Neural cell (in vitro differentiated cells): Measurements from ENCODE around the gene SPATA45. TPM values are rescaled to one million over a fixed set of nuclear protein-coding genes. Genes with fewer than 3 reads are reported as not detected.

Experiments used
- H2AFZ ChIP-seq: fragments of 200-600, 300-800 bp; sonication (generic), shearing (Covaris generic); 2 replicates; pipeline ENCODE4 v1.6.0; 2014; ENCODE audit warnings: low read depth, mild to moderate bottlenecking, antibody characterized with exemption, low read length, moderate library complexity
- H3F3A ChIP-seq: fragments of 200-600 bp; shearing (Covaris generic); 2 replicates; pipeline ENCODE4 v1.6.1; 2016; ENCODE audit warnings: mild to moderate bottlenecking, moderate library complexity, mixed read lengths, antibody characterized with exemption, low read length; ENCODE audit not compliant: insufficient read depth, poor library complexity, severe bottlenecking
- H3K27ac ChIP-seq: fragments of 200-600, 300-800 bp; sonication (generic), shearing (Covaris generic); 2 replicates; pipeline ENCODE4 v1.5.1; 2014; ENCODE audit warnings: mild to moderate bottlenecking, low read length, moderate library complexity
- H3K27me3 ChIP-seq: fragments of 300-800, 200-600 bp; sonication (generic), shearing (Covaris generic); 2 replicates; pipeline ENCODE4 v1.6.0; 2014; ENCODE audit warnings: mild to moderate bottlenecking, low read depth, low read length, moderate library complexity; ENCODE audit not compliant: insufficient read depth
- H3K36me3 ChIP-seq: fragments of 300-800, 200-600 bp; sonication (generic), shearing (Covaris generic); 2 replicates; pipeline ENCODE4 v1.5.1; 2014; ENCODE audit warnings: mild to moderate bottlenecking, antibody characterized with exemption, low read length, moderate library complexity; ENCODE audit not compliant: insufficient read depth
- H3K4me2 ChIP-seq: fragments of 300-800, 200-600 bp; sonication (generic), shearing (Covaris generic); 2 replicates; pipeline ENCODE4 v1.6.0; 2014; ENCODE audit warnings: mild to moderate bottlenecking, low read length
- H3K4me3 ChIP-seq: fragments of 300-800, 200-600 bp; sonication (generic), shearing (Covaris generic); 2 replicates; pipeline ENCODE4 v1.5.1; 2014; ENCODE audit warnings: mild to moderate bottlenecking, low read length, moderate library complexity
- H3K79me2 ChIP-seq: fragments of 200-600 bp; shearing (Covaris generic); replicated peaks from 2 replicates; pipeline ENCODE4 v1.6.0; 2014; ENCODE audit warnings: mild to moderate bottlenecking, low read length, moderate library complexity; ENCODE audit not compliant: insufficient read depth
- H3K9ac ChIP-seq: fragments of 300-800, 200-600 bp; sonication (generic), shearing (Covaris generic); 2 replicates; pipeline ENCODE4 v1.6.1; 2016; ENCODE audit warnings: mild to moderate bottlenecking, low read length, mixed read lengths
- H3K9me2 ChIP-seq: fragments of 200-600 bp; shearing (Covaris generic); 2 replicates; pipeline ENCODE4 v1.6.1; 2016; ENCODE audit warnings: mild to moderate bottlenecking, low read length, mixed read lengths; ENCODE audit not compliant: insufficient read depth
- H3K9me3 ChIP-seq: fragments of 200-600, 300-800 bp; sonication (generic), shearing (Covaris generic); 2 replicates; pipeline ENCODE4 v1.6.1; 2016; ENCODE audit warnings: mild to moderate bottlenecking, mixed run types, low read length, moderate library complexity, mixed read lengths
- H4K20me1 ChIP-seq: fragments of 200-600 bp; shearing (Covaris generic); 2 replicates; pipeline ENCODE4 v1.6.1; 2016; ENCODE audit warnings: mild to moderate bottlenecking, mixed run types; ENCODE audit not compliant: insufficient read depth
- EP300 ChIP-seq: fragments of 450-650 bp; conservative IDR thresholded peaks from 2 replicates; pipeline ENCODE4 v1.6.1; 2014; ENCODE audit warnings: antibody characterized with exemption, mild to moderate bottlenecking, moderate library complexity; ENCODE audit not compliant: poor library complexity, severe bottlenecking
- EZH2 ChIP-seq: fragments of 200-600, 300-800 bp; shearing (Covaris generic), sonication (generic); IDR thresholded peaks from 2 replicates; pipeline ENCODE4 v1.6.1; 2014; ENCODE audit warnings: antibody characterized with exemption, low read length, borderline replicate concordance, mild to moderate bottlenecking; ENCODE audit not compliant: insufficient read depth, poor library complexity, severe bottlenecking
- MXI1 ChIP-seq: fragments of 450-650 bp; conservative IDR thresholded peaks from 2 replicates; pipeline ENCODE4 v1.6.1; 2014; ENCODE audit warnings: antibody characterized with exemption, mild to moderate bottlenecking; ENCODE audit not compliant: poor library complexity, severe bottlenecking
- POLR2AphosphoS5 ChIP-seq: IDR thresholded peaks from 2 replicates; pipeline ENCODE4 v1.6.1; 2012
- RAD21 ChIP-seq: fragments of 450-650 bp; conservative IDR thresholded peaks from 2 replicates; pipeline ENCODE4 v1.6.1; 2014; ENCODE audit warnings: antibody characterized with exemption, mild to moderate bottlenecking, moderate library complexity
- SMC3 ChIP-seq: fragments of 450-650 bp; conservative IDR thresholded peaks from 2 replicates; pipeline ENCODE4 v1.6.1; 2014; ENCODE audit warnings: antibody characterized with exemption, mild to moderate bottlenecking, moderate library complexity; ENCODE audit not compliant: poor library complexity
- TAF1 ChIP-seq: IDR thresholded peaks from 2 replicates; pipeline ENCODE4 v1.6.1; 2012; ENCODE audit warnings: low read depth
- polyA plus RNA-seq: library from polyadenylated mRNA; depleted of rRNA; stranded (reverse); fragments of >200 nt; gene quantifications from 2 replicates; pipeline ENCODE4 v1.2.3, GENCODE V29; 2014
- TF ChIP-seq, protein P1 (sequence below): fragments of 450-650 bp; IDR thresholded peaks from 2 replicates; pipeline ENCODE4 v1.5.1; 2014; ENCODE audit warnings: antibody characterized with exemption, mild to moderate bottlenecking, moderate library complexity; ENCODE audit not compliant: poor library complexity, severe bottlenecking
- TF ChIP-seq, protein P2 (sequence below): IDR thresholded peaks from 2 replicates; pipeline ENCODE4 v1.6.1; 2012; ENCODE audit warnings: borderline replicate concordance

SPATA45 gene
- polyA plus RNA-seq, 1 donor from 2014 or later, result not detected

DNA sequence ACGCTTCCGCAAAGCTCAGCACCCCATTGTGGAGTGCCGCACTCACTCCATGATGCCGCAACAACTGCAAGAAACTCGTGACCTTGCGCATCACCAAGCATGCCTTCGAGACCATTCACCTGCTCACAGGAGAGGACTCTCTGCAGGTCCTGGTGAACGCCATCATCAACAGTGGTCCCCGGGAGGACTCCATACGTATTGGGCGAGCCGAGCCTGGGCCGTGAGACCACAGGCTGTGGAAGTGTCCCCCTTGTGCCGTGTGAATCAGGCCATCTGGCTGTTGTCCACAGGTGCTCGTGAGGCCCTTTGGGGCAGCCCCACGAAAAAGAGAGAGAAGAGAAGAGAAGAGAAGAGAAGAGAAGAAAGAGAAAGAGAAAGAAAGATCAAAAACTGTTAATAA lies 23.2 kb downstream of the SPATA45 start:
- no peaks in the 10 kb centered on the region for H3K79me2 ChIP-seq
- no peak overlapping the region for H2AFZ ChIP-seq
- H3K4me2 ChIP-seq, result no peak overlapping the region
- no peak overlapping the region for H3K4me3 ChIP-seq
- H4K20me1 ChIP-seq, result no peaks in the 10 kb centered on the region
- no peaks in the 10 kb centered on the region for H3K9me3 ChIP-seq
- no peaks in the 10 kb centered on the region for H3K27me3 ChIP-seq
- no peaks in the 10 kb centered on the region for H3K9me2 ChIP-seq
- H3K27ac ChIP-seq, result no peak overlapping the region
- TF ChIP-seq EZH2 (no peak), TAF1 (no peak), MXI1 (no peak)
- no peaks in the 10 kb centered on the region for H3F3A ChIP-seq
- no peaks in the 10 kb centered on the region for H3K36me3 ChIP-seq
- no peak overlapping the region for H3K9ac ChIP-seq

DNA sequence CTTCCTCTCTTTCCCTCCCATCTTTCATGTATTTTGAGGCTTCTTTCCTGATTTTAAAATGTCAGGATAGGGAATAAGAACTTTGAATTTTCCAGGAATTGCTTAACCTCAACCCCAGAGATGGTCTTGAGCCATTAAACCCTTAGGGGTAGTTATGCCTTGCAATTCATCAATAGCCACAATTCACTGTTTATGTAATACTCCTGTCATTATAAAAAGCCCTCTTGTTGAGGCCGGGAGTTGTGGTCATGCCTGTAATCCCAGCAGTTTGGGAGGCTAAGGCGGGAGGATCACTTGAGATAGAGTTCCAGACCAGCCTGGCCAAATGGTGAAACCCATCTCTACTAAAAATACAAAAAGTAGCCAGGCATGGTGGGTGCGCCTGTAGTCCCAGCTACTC lies 24.5 kb downstream of the SPATA45 start:
- no peaks in the 10 kb centered on the region for H3K79me2 ChIP-seq
- H3F3A ChIP-seq, result no peaks in the 10 kb centered on the region
- no peak for TF ChIP-seq RAD21
- TF ChIP-seq SMC3, result no peak
- TF ChIP-seq MXI1, result no peak
- TF ChIP-seq, protein P1, sequence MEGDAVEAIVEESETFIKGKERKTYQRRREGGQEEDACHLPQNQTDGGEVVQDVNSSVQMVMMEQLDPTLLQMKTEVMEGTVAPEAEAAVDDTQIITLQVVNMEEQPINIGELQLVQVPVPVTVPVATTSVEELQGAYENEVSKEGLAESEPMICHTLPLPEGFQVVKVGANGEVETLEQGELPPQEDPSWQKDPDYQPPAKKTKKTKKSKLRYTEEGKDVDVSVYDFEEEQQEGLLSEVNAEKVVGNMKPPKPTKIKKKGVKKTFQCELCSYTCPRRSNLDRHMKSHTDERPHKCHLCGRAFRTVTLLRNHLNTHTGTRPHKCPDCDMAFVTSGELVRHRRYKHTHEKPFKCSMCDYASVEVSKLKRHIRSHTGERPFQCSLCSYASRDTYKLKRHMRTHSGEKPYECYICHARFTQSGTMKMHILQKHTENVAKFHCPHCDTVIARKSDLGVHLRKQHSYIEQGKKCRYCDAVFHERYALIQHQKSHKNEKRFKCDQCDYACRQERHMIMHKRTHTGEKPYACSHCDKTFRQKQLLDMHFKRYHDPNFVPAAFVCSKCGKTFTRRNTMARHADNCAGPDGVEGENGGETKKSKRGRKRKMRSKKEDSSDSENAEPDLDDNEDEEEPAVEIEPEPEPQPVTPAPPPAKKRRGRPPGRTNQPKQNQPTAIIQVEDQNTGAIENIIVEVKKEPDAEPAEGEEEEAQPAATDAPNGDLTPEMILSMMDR, result no peak
- TF ChIP-seq TAF1, result no peak
- TF ChIP-seq POLR2AphosphoS5, result no peak
- TF ChIP-seq EP300, result no peak
- no peak for TF ChIP-seq EZH2
- TF ChIP-seq, protein P2, sequence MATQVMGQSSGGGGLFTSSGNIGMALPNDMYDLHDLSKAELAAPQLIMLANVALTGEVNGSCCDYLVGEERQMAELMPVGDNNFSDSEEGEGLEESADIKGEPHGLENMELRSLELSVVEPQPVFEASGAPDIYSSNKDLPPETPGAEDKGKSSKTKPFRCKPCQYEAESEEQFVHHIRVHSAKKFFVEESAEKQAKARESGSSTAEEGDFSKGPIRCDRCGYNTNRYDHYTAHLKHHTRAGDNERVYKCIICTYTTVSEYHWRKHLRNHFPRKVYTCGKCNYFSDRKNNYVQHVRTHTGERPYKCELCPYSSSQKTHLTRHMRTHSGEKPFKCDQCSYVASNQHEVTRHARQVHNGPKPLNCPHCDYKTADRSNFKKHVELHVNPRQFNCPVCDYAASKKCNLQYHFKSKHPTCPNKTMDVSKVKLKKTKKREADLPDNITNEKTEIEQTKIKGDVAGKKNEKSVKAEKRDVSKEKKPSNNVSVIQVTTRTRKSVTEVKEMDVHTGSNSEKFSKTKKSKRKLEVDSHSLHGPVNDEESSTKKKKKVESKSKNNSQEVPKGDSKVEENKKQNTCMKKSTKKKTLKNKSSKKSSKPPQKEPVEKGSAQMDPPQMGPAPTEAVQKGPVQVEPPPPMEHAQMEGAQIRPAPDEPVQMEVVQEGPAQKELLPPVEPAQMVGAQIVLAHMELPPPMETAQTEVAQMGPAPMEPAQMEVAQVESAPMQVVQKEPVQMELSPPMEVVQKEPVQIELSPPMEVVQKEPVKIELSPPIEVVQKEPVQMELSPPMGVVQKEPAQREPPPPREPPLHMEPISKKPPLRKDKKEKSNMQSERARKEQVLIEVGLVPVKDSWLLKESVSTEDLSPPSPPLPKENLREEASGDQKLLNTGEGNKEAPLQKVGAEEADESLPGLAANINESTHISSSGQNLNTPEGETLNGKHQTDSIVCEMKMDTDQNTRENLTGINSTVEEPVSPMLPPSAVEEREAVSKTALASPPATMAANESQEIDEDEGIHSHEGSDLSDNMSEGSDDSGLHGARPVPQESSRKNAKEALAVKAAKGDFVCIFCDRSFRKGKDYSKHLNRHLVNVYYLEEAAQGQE, result no peak
- H3K36me3 ChIP-seq, result no peaks in the 10 kb centered on the region
- no peaks in the 10 kb centered on the region for H3K9me3 ChIP-seq
- no peaks in the 10 kb centered on the region for H3K27me3 ChIP-seq
- no peak overlapping the region for H3K27ac ChIP-seq
- no peak overlapping the region for H3K9ac ChIP-seq
- no peak overlapping the region for H3K4me2 ChIP-seq
- no peak overlapping the region for H2AFZ ChIP-seq
- H3K4me3 ChIP-seq, result no peak overlapping the region
- no peaks in the 10 kb centered on the region for H4K20me1 ChIP-seq
- H3K9me2 ChIP-seq, result no peaks in the 10 kb centered on the region

DNA sequence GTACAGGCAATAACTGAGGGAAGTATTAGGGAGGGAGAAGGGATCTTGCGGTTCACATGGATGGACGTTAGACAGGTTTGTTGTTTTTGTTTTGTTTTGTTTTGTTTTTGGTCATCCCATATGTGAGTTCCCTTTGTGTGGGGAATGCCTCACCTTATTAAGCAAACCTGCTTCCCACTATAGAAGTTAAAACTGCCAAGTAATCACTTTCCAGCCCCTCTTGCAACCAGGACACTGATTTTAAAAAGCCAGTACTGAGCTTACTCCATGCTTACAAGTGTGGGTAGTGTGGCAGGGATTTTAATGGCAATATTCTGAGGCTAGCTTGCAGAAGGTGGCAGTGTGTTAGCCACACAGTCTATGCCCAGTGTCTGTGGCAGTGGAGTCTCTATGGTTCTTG lies 26.5 kb downstream of the SPATA45 start:
- TF ChIP-seq EP300 (no peak), EZH2 (no peak), MXI1 (no peak), TAF1 (no peak), SMC3 (no peak), POLR2AphosphoS5 (no peak), RAD21 (no peak)
- TF ChIP-seq, protein P2, result no peak
- TF ChIP-seq, protein P1, result no peak
- no peaks in the 10 kb centered on the region for H3K27me3 ChIP-seq

More for the DNA sequence above, 26.5 kb downstream of the SPATA45 start:
- no peaks in the 10 kb centered on the region for H3K9me3 ChIP-seq
- H3K4me3 ChIP-seq, result no peak overlapping the region
- no peaks in the 10 kb centered on the region for H4K20me1 ChIP-seq
- no peak overlapping the region for H3K27ac ChIP-seq
- no peaks in the 10 kb centered on the region for H3K79me2 ChIP-seq
- no peaks in the 10 kb centered on the region for H3K9me2 ChIP-seq
- H2AFZ ChIP-seq, result no peak overlapping the region
- H3K4me2 ChIP-seq, result no peak overlapping the region
- no peaks in the 10 kb centered on the region for H3K36me3 ChIP-seq
- H3F3A ChIP-seq, result no peaks in the 10 kb centered on the region
- H3K9ac ChIP-seq, result no peak overlapping the region
